ENCODE data around the gene WBP2. TPM values are rescaled to one million over a fixed set of nuclear protein-coding genes. Genes with fewer than 3 reads are reported as not detected.

The WBP2 gene
- total RNA-seq, 1 experiment from 2014 or later: 32.5 TPM

DNA sequence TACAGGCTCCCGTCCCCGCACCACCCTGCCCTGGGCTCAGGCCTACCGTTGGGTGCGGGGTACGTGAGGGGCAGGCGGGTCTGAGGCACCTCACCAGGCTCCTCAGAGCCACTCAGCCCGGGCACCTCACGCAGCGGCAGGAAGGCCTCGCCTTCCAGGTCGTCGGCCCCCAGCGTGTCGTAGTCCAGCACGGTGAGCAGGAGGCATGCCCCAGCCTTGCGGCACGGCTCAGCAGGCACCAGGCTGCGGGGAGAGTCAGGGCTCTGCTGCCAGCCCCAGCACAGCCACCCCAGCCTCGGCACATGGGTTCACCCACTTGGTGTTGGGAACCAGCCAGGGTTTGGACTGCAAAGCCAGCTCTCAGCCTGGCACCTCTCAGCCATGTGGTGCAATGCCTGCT, 26.4 kb downstream of the WBP2 start:
- DNase-seq (ENCODE audit: low read depth): no peak

DNA sequence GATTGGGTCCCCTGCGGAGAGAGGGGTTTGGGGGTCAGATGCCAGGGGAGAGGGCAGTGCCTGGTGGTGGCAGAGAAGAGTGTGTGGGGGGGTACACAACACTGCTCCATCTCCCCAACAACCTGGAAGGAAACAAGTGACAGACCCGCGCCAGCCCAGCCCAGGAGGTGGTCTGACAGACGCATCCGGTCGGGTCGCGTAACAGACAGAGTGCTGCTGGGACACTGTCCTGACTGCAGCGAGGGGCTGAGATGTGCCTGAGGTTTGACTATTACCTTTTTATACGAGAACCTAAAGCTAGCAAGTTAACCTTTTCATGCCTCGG, 27.1 kb downstream of the WBP2 start:
- DNase-seq (ENCODE audit: low read depth): no peak

DNA sequence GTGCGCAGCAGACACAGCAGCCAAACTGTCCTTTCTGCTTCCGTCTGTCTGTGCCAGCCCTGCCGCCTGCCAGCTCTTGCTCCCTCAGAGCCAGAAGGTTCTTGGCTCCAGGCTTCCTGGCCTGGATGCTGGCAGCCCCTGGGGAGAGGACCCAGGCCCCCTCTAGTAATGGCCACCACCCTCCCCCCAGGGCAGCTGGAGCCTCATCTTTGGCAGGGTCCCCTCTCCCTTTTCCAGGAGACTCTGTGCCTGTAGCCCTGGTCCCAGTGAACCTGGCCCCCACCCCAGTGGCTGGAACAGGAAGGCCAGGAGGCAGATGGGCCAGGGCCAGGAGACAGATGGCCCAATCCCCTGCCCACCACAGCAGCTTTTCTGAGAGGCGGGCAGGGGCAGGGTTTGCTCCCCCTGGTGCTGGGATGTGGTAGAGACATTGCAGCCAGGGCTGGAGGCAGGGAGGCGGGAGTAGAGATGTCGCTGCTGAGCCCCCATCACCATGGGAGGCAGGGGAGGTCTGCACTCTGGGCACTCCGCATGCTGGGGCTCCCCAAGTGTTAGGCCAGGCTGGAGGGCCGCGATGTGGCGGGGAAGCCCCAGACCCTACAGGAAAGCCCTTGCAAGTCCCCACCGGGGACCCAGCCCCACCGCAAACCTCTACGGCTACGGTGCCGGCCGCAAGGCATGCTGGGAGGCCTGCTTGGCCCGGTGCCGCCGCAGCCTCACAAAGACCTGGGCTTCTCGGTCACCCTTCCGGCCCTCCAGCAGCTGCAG, 27.6 kb downstream of the WBP2 start:
- DNase-seq (ENCODE audit: low read depth): no peak

DNA sequence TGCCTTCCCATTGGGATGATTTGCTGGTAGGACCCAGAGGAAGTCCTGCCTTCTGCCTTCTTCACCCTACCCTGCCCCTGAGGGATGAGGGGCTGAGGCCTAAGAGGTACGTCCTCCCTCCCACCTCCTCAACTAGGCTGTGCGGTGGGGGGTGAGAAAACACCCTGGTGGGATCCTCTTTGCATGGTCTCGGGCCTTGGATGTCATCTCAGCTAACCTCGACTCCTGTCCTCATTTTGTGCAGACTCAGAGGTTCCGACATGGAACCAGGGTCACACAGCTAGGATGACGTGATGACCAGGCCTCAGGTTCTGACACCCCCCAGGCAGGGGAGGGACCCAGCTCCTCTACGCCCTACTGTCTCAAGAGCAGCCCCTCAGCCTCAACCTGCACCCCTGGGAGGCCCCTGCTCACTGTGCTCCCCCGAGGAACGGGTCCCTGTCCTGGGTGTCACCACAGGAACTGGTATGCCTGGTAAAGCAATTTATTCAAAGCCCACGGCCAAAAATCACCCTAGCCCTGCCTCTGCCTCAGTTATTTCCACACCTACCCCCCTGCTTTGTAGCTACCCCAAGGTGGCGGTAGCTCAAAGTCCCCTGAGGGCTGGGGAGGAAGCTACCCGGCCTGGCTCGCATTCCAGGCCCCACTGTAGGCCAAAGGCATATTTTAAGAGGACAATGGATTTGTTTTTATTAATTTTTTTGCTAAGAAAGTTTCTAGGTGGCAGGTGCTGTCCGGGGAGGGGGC, 28.4 kb downstream of the WBP2 start:
- DNase-seq (ENCODE audit: low read depth): no peak

DNA sequence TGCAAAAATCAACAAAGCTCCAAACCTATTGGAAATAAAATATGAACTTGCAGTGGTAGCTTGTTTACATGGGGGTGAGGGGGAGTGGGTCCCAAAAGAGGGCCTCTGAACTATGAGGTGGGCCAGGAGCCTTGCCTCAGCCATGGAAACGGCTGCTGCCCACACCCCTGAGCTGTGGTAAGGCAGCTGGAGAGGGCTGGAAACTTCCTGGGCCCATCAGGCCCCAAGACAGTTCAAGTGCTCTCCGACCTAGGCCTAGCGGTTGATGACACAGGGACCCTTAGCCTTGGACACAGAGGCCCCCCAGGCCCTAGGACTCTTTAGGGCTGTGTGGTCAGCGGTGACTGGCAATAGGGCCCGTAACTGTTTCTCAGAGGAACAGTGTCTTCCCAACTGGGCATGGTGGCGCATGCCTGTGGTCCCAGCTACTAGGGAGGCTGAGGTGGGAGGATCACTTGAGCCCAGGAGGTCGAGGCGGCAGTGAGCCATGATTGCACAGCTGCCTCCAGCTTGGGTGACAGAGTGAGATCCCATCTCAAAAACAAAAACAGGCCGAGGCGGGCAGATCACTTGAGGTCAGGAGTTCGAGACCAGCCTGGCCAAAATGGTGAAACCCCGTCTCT, 29.3 kb downstream of the WBP2 start:
- DNase-seq (ENCODE audit: low read depth): no peak

DNA sequence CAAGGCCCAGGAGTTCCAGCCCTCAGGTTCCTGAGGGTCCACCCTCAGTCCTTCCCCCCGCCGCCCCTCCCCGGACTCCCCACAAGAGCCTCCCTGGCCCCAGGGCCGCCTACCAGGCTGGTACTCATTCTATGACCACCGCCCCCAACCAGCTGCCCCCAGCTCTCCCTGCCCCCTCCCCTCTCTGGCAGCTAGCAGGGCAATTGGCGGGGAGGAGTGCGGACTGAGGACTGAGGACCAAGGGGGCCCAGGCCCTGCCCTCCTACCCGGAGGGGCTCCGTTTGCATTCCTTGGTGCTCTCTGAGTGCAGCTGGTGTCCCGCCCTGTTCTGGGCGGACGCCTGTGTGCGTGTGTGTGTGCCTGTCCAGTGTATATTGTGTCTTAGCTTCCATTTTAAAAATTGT, 30.0 kb downstream of the WBP2 start:
- DNase-seq (ENCODE audit: low read depth): no peak

DNA sequence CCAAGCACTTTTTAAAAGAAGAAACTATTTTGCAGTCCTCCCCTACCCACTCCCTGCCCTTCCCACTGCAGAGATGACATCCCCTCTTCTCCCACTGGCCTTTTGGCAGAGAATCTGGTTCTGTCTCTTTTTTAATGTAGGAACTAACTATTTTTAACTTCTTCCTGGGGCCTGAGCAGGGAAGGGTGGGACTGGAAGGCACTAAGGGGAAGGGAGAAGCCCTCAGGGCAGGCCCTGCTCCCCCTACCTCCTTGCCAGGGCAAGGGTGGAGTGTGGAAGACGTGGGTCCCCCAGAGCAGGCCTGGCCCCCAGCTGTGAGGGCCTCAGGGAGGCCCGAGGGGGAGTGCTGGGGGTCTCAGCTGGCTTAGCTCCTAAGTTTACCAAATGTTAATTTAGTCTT, 30.5 kb downstream of the WBP2 start:
- no peak for DNase-seq (ENCODE audit: low read depth)

DNA sequence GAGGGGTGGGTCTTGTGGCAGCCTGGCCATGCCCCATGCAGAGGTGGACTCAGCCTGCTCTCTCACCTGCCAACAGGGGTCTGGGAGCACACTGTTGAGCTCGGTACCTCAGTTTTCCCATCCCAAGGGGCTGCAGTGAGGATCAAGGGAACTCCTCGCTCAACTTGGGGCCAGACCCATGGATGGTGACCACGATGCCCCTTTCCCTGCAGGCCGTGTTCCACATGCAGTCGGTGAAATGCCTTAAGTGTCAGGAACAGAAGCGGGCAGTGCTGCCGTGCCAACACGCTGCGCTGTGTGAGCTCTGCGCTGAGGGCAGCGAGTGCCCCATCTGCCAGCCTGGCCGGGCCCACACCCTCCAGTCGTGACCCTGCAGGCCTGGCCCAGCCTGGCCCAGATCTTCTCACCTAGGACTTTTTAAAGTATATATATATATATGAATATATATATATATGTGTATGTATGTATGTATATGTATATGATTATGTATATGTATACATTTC, 31.0 kb downstream of the WBP2 start:
- DNase-seq (ENCODE audit: low read depth): no peak

DNA sequence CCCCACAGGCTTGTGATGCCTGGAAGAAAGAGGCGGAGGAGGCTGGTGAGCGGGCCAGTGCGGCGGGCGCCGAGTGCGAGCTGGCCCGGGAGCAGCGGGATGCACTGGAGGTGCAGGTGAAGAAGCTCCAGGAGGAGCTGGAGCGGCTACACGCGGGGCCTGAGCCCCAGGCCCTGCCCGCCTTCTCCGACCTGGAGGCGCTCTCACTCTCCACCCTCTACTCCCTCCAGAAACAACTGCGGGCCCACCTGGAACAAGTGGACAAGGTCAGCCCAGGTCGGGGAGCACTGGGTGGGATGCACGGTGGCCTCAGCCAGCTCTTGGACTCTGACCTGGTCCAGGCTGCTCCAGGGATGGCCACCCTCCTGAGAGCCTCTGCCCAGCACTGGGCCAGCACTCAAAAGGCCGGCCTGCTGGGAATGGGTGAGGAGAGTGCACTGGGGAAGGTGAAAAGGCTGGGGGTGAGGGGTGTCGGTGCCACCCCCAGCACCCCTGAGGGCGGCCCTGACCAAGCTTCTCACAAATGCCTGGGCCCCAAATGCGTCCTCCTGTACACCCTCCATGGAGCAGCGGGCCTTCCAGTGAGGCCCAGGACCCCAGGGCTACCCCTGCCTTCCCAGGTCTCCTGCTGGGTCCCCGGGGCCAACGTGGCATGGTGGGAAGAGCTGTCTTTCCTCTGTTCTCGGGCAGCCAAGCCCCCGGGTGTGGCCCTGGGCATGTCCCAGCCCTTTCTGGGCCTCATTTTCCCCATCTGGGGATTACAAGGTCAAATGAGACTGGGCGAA, 31.7 kb downstream of the WBP2 start:
- DNase-seq (ENCODE audit: low read depth): no peak

DNA sequence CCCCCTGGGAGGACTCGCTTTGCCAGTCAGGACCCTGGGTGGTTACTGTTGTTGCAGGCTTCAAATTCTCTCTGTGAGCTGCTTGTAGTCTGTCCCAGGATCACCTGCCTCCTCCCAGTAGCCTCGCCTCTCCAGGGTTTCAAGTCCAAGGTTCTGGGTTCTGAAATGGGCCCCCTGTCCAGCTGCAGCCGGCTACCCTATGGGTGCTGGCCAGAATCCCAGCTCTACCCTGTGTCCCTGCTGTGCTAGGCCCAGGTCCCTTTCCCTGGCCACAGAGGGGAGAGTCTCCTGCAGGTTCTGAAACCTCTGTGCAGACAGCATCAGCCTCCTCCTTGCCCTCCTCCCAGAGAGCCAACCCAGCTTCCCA, 32.4 kb downstream of the WBP2 start:
- DNase-seq (ENCODE audit: low read depth): no peak

DNA sequence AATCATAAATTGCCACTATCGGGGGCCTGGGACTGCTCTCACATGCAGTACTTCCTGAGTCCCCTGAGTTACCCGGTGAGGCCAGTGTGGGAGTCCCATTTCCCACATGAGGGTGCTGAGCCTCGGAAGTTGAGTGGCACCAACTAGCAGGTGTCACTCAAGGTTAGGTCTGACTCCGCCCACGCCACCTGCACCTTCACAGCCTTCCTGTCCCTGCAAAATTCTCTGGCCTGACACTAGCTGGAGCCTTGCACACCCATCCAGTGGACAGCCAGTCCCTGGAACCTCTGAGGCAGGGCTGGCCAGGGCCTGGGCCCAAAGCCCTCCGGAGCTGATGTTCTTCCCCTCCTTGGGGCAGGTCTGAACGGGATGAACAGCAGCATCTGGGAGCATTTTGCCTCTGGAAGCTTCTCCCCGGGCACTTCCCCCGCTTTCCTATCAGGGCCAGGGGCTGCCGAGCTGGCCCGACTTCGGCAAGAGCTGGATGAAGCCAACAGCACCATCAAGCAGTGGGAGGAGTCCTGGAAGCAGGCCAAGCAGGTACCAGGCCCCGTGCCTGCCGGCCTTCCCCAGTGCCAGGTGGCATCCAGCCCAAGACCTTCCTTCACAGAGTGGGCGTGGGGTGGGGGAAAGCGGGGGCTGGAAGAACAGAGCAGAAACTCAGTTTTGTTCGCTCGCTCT, 32.9 kb downstream of the WBP2 start:
- no peak for DNase-seq (ENCODE audit: low read depth)

DNA sequence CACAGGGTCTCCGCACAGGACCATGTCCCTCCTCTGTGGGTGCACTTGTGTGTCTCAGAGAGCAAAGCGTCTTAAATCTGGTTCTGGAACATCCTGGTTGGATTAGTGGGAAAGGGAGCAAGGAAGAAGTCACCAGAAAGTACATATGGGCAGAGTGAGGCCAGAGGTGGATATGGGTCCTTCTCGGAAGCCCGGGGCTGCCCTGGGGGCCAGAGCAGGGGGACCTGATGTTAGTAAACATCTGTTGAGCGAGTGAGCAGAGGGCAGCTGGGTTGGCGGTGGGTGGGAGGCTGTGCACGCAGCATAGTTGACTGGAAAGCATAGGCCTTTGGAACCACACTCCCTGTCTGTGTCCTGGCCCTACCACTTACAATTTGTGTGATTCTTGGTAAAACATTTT, 33.6 kb downstream of the WBP2 start:
- no peak for DNase-seq (ENCODE audit: low read depth)

DNA sequence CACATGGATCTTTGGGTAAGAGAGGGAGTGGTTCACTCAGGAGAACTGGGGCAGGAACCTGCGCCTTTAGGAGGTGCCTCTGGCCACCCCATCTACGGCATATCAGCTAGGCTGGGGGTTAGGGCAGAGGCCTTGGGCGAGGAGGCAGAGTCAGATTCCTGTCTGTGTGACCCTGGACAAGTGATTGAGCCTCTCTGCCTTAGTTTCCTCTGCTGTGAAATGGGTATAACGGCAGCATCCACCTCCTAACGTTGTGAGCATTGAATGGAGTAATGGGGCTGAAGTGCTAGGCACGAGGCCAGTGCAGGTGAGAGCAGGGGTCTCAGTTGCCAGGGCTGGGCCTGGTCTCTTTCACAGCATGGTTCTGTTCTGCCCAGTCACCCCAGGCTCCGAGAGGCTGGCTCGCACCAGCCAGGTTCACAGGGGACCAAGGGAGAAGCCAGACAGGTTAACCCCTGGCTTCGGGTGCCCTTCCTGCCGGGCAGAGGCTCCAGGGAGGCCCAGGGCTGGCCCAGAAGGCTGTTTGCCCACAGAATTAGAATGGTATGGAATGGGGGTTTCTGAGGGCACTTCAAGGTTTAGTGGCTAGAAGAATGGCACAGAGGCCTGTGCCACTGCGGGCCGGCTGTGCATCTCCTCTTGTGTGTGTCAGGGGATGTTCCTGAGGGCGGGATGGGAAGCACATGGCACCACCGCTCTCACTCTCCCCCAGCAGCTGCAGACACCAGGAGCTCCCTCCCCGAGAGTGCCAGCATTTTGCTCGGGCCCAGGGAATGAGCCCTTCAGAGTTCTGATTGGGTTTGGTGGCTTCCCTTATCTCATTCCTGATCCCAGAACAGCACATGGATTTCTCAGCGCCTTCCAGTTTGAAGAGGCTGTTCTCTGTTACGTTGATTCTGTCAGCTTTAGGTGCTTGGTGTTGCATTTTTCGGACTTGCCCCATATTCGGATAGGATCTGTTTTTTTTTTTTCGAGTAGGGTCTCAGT, 34.7 kb downstream of the WBP2 start:
- no peak for DNase-seq (ENCODE audit: low read depth)

DNA sequence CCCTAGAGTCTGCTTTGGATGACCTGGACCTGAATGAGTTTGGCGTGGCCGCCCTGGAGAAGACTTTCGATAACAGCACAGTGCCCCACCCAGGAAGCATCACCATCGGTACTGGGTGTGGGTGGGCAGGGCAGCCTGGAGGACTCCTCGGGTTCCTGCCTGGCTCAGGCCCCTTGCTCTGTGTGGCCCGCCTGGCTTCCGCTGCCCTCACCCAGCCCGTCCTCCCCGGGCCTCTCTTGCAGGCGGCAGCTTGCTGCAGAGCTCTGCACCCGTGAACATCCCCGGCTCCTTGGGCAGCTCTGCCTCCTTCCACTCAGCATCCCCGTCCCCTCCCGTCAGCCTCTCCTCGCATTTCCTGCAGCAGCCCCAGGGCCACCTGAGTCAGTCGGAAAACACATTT, 35.5 kb downstream of the WBP2 start:
- no peak for DNase-seq (ENCODE audit: low read depth)

DNA sequence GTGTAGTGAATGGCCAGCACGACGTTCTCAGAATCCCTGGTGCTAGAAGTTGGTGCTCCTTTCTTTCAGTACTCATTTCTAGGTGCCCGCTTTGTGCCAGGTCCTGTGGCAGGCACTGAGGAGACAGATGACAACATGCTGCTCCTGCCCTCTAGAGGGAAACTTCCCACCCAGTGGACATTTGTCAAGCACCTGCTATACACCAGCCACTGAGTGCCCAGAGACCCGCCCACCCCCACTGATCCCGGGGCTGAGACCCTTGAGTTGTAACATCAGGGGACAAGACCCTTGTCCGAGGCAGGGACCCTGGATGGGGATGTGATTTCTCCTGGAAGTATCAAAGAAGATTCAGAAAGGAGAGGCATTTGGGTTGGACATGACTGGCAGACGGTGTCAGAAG, 36.0 kb downstream of the WBP2 start:
- DNase-seq (ENCODE audit: low read depth): no peak

DNA sequence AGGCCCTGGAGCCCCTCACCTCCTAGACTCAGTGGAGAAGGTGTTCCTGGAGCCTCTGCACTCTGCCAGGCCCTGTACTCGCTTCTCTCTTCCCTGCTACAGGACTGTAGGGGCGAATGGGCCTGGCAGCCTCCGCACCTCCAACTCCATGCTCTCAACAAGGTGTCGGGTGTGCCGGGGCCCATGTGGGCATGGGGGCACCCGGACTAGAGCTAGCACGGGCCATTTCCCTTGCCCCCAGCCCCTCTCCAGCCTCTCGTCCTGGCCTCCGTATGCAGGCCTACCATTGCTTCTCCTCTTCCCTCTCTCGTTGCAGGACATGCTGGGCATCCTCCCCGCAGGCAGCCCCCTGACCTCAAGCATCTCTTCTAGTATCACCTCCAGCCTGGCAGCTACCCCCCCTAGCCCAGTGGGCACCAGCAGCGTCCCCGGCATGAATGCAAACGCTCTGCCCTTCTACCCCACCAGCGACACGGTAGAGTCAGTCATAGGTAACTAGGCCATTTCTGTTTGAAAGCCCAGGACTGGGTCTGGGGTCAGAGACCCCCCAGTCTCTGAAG, 36.7 kb downstream of the WBP2 start:
- DNase-seq (ENCODE audit: low read depth): no peak

DNA sequence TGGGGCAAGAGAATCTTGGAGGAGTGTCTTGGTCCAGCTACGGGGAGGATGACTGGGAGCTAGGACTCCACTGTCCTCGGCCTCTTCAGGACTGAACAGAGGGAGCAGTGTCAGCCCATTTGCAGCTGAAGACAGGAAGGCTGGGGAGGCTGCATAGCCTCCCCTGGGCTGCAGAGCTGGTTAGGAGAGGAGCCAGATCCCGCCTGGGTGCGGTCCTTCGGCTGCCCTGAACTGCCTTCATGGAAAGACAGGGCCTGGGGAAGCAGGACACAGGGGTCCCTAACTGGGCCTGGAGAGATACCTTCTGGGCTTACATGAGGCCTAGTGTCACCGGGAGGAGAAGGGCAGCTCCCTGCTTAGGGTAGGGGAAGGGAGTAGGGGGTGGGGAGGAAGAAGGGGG, 37.6 kb downstream of the WBP2 start:
- DNase-seq (ENCODE audit: low read depth): no peak

DNA sequence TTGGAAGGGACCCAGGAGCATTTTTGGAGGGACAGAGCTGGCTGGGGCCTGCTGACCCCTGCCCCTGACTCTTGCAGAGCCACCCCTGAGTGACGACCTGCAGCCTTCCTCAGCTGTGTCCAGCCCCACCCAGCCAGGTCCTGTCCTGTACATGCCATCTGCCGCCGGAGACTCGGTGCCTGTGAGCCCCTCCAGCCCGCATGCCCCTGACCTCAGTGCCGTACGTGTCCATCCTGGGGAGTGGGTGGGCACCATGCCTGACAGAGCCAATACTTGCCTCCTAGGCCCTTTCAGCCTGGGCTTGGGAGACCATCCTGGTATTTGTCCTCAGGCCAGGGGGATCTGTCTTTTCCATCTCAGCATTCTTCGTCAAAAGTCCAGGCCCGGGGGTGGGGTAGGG, 38.4 kb downstream of the WBP2 start:
- DNase-seq (ENCODE audit: low read depth): no peak

DNA sequence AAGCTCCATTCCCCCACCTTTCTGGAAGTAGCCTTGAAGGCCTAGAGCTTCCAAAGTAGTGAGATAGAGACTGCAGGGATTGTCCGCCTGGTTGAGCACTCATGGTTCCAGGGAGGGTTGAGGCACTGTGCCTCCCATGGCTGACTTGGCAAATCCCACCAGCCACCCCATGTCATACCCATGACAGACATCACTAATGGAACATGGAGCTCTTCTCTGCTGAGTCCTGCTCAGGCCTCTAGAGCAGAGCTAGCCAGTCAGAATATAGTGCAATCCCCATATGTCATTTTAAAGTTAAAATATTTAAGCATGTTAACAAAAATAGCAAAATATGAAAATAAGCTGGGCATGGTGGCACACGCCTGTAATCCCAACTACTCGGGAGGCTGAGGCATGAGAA, 39.7 kb downstream of the WBP2 start:
- DNase-seq (ENCODE audit: low read depth): no peak

DNA sequence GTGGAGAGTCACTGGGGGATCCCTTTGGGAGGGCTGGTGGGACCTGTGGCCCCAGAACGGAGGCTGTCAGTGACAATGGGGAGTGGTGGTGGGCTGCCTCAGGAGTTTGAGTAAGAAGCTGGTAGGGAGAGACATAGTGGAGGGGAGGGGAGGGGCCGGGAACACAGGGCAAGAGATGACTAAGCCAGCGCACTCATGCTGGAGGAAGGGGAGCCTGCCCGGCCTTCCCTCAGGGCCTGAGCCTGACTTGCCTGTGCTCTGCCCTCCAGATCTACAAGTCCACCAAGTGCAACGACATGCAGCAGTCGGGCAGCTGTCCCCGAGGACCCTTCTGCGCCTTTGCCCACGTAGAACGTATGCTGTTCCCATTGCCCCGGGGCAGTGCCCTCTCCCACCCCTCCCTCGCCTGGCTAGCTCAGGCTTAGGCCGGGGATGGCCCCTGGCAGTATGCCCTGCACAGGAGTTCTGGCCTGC, 40.2 kb downstream of the WBP2 start:
- peak; percentile 85 for DNase-seq (ENCODE audit: low read depth)
